Activated CD4-positive, alpha-beta T cell treated with anti-CD3 and anti-CD28 coated beads for 24 hours (primary cell): ENCODE measurements around the gene ERBIN.

ENCODE experiments used
- DNase-seq, 2 donors: peaks; one replicate each; pipeline ENCODE4 v3.0.0-alpha.2; 2020; ENCODE audit warnings: low read depth in 2 of 2

Gene ERBIN

DNA sequence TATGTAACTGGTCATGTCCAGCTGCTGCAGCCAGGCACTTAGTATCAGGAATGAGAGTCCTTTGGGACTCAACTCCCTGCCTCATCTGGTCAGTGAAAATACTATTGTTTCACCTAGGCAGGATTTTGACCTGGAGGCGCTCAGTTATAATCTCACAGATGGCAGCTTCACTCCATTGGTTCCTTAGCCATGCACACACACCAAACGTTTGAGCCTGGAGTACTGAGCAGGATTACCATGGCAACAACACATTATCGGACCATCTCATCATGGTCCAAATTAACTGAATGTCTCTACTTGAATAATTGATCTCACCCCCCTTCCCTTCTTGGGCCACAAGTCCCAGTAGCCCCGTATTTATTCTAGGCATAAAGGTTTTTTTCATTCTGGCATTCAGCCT lies 202.8 kb downstream of the ERBIN start:
- DNase-seq = no peak

DNA sequence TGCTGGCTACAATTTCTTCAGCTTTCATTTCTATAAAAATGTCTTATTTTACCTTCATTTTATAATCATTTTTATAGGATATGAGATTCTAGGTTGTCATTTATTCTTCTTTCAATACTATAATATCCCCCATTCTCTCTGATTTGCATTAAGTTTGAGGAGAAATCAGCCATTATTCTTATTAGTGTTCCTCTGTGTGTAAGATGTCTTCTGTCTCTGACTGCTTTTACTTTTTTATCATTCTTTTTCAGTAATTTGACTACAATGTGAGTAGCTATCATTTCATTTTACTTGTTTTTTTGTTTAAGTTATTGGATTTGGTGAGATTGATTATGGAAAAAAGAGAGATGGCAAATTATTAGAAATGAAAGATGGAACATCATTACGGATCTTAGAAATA lies 204.1 kb downstream of the ERBIN start:
- no peak for DNase-seq
